ENCODE measurements around the gene RARB. TPM values are rescaled to one million over a fixed set of nuclear protein-coding genes. Genes with fewer than 3 reads are reported as not detected.

The RARB gene
- total and polyA plus RNA-seq, 2 experiments from 2014 or later: 0.14 to 0.42 TPM

GRCh38 chr3:25536521-25537391, 108.7 kb downstream of the RARB start:
- Histone ChIP-seq H3F3A (replicated peaks; ENCODE audit: low read depth) (no peaks in the 10 kb centered on the region), H2AFZ (peak overlapping the region; percentile 66; the same call in 1 of the 2 replicates), H3K36me3 (ENCODE audit: insufficient read depth) (no peaks in the 10 kb centered on the region), H3K4me1 (ENCODE audit: insufficient read depth) (no peaks in the 10 kb centered on the region), H3K79me2 (replicated peaks; ENCODE audit: insufficient read depth) (no peaks in the 10 kb centered on the region), H3K27me3 (ENCODE audit: insufficient read depth) (no peaks in the 10 kb centered on the region), H3K4me3 (no peak overlapping the region), H4K20me1 (replicated peaks; ENCODE audit: insufficient read depth) (no peaks in the 10 kb centered on the region), H3K9me2 (ENCODE audit: insufficient read depth) (no peaks in the 10 kb centered on the region; the same call in 1 of the 2 replicates), H3K4me2 (no peak overlapping the region), H3K27ac (ENCODE audit: low read depth) (no peak overlapping the region)
- H3K9me3 Mint-ChIP-seq: peaks cover 7% of the 10 kb centered on the region; the same call in 2 of the 3 replicates
- no peak for TF ChIP-seq NANOG (IDR thresholded peaks at IDR 0.05; ENCODE audit: borderline replicate concordance)
- no peak for TF ChIP-seq ETS1 (IDR thresholded peaks at IDR 0.05)
- TF ChIP-seq ZNF462 (CRISPR knock-in tag; IDR thresholded peaks at IDR 0.05): no peak
- TF ChIP-seq EZH2phosphoT487 (IDR thresholded peaks at IDR 0.05; ENCODE audit: unreplicated experiment): no peak
- no peak for TF ChIP-seq REST (IDR thresholded peaks at IDR 0.05; ENCODE audit: unreplicated experiment)
- no peak for TF ChIP-seq STAT1 (IDR thresholded peaks at IDR 0.05; ENCODE audit: unreplicated experiment)
- TF ChIP-seq POLR2AphosphoS5 (IDR thresholded peaks at IDR 0.05; ENCODE audit: low read depth): no peak
- TF ChIP-seq CREB1 (CRISPR knock-in tag; IDR thresholded peaks at IDR 0.05; ENCODE audit: low read depth): no peak
- no peak for TF ChIP-seq CTCF (conservative IDR thresholded peaks at IDR 0.05; ENCODE audit: low read depth in 2 of 2)
- DNase-seq (ENCODE audit: low spot score) (no peak), ATAC-seq (no peak)
- no peak overlapping the region for H3K4me3 Mint-ChIP-seq
- H3K4me1 Mint-ChIP-seq: no peaks in the 10 kb centered on the region
- H3K27me3 Mint-ChIP-seq (ENCODE audit: insufficient read depth, low read depth, poor library complexity): no peaks in the 10 kb centered on the region
- no peak overlapping the region for H3K27ac Mint-ChIP-seq
- H3K36me3 Mint-ChIP-seq (ENCODE audit: low read depth): no peaks in the 10 kb centered on the region

Measured in GM23338 (cell line).